HCT116 (cell line): ENCODE results near the gene ETS1. TPM values are rescaled to one million over a fixed set of nuclear protein-coding genes. Genes with fewer than 3 reads are reported as not detected.

Source experiments
- ATAC-seq: fragments of 200-7000 bp; cut with Tn5 transposase; 2 replicates; pipeline ENCODE4 v1.9.1; 2020; ENCODE audit warnings: mild to moderate bottlenecking, moderate library complexity
- BruUV-seq: library from RNA; stranded (reverse); fragments of 400-500 nt; replicated peaks from 2 replicates; lab custom pipeline; 2021; lab: Mats Ljungman, UMichigan
- CTCF ChIA-PET: fragments of 300-600 bp; sonication (Branson Sonifier 250); formaldehyde crosslinking; loops from one replicate; lab custom pipeline; 2021; ENCODE audit warnings: antibody characterized with exemption; lab: Charles Lee
- POLR2A ChIA-PET: fragments of 300-600, 350-600 bp; sonication (Branson Sonifier 250); formaldehyde crosslinking; loops from one replicate; lab custom pipeline; 2021; ENCODE audit warnings: antibody characterized with exemption; lab: Charles Lee
- RAD21 ChIA-PET, 2 experiments: fragments of 300-600 bp; sonication (Branson Sonifier 250); formaldehyde crosslinking; loops; one replicate each; lab custom pipeline; 2023; ENCODE audit warnings: low total read pairs in 2 of 2; ENCODE audit not compliant: uncharacterized antibody in 2 of 2, unreplicated experiment in 2 of 2, low non-redundant PET in 1 of 2; lab: Charles Lee
- DNase-seq: peaks from one replicate; pipeline ENCODE4 v3.0.0-alpha.2; 2010; ENCODE audit warnings: low read depth, low spot score
- H2AFZ ChIP-seq: fragments of 200-600 bp; shearing (Covaris generic), sonication (generic); 2 replicates; pipeline ENCODE4 v1.6.1; 2017; ENCODE audit warnings: low read depth, mixed run types, mixed read lengths, antibody characterized with exemption, low read length; ENCODE audit not compliant: poor library complexity, severe bottlenecking
- H3K27ac ChIP-seq: 2 replicates; pipeline ENCODE4 v1.5.1; 2012; ENCODE audit warnings: low read depth, low read length
- H3K27me3 ChIP-seq: fragments of 200-600 bp; sonication (generic); 2 replicates; pipeline ENCODE4 v1.6.1; 2016; ENCODE audit warnings: mixed run types, low read length, mixed read lengths; ENCODE audit not compliant: insufficient read depth
- H3K36me3 ChIP-seq, 2 experiments: fragments of 200-500 bp in 1 of 2; fragments of 200-600 bp in 1 of 2; sonication (Bioruptor generic) in 1 of 2; sonication (generic) in 1 of 2; 2 replicates each; pipeline versions ENCODE4 v1.5.1 to v1.6.1; 2014 to 2016; ENCODE audit warnings: low read length in 2 of 2, inconsistent platforms in 1 of 2, mixed read lengths in 1 of 2, mixed run types in 1 of 2; ENCODE audit not compliant: insufficient read depth in 2 of 2, control insufficient read depth in 1 of 2
- H3K4me1 ChIP-seq, 2 experiments: fragments of 200-600 bp in 1 of 2; sonication (generic) in 1 of 2; 2 replicates each; pipeline versions ENCODE4 v1.5.1 to v1.6.1; 2012 to 2017; ENCODE audit warnings: low read length in 2 of 2, inconsistent platforms in 1 of 2, mild to moderate bottlenecking in 1 of 2, mixed read lengths in 1 of 2, mixed run types in 1 of 2, moderate library complexity in 1 of 2; ENCODE audit not compliant: insufficient read depth in 2 of 2, control insufficient read depth in 1 of 2
- H3K4me2 ChIP-seq: fragments of 200-600 bp; sonication (generic); 2 replicates; pipeline ENCODE4 v1.6.1; 2017; ENCODE audit warnings: mixed run types, low read length, mixed read lengths
- H3K4me3 ChIP-seq, 2 experiments: fragments of 200-600 bp in 1 of 2; sonication (generic) in 1 of 2; replicated peaks in 1 of 2; 2 replicates each; pipeline ENCODE4 v1.5.1; 2011 to 2016; ENCODE audit warnings: low read length in 2 of 2, control low read depth in 1 of 2, low read depth in 1 of 2, mild to moderate bottlenecking in 1 of 2, mixed read lengths in 1 of 2, mixed run types in 1 of 2
- H3K79me2 ChIP-seq: fragments of 200-600 bp; sonication (generic); 2 replicates; pipeline ENCODE4 v1.6.1; 2017; ENCODE audit warnings: mild to moderate bottlenecking, mixed run types, low read length, moderate library complexity, mixed read lengths; ENCODE audit not compliant: insufficient read depth
- H3K9ac ChIP-seq: fragments of 200-600 bp; sonication (generic); 2 replicates; pipeline ENCODE4 v1.6.1; 2016; ENCODE audit warnings: low read length, mixed read lengths
- H3K9me2 ChIP-seq: fragments of 200-600 bp; sonication (generic), shearing (Covaris generic); 2 replicates; pipeline ENCODE4 v1.6.1; 2017; ENCODE audit warnings: mixed run types, mild to moderate bottlenecking, moderate library complexity; ENCODE audit not compliant: insufficient read depth
- H3K9me3 ChIP-seq, 2 experiments: fragments of 200-500 bp in 1 of 2; fragments of 200-600 bp in 1 of 2; sonication (Bioruptor generic) in 1 of 2; sonication (generic) in 1 of 2; 2 replicates each; pipeline ENCODE4 v1.6.1; 2014 to 2017; ENCODE audit warnings: low read length in 2 of 2, mixed read lengths in 2 of 2, inconsistent platforms in 1 of 2, low read depth in 1 of 2, mild to moderate bottlenecking in 1 of 2, mixed run types in 1 of 2, moderate library complexity in 1 of 2; ENCODE audit not compliant: control insufficient read depth in 1 of 2, insufficient read depth in 1 of 2
- H4K20me1 ChIP-seq: fragments of 200-600 bp; sonication (generic), shearing (Covaris generic); 2 replicates; pipeline ENCODE4 v1.6.1; 2017; ENCODE audit warnings: mixed run types, mild to moderate bottlenecking, moderate library complexity; ENCODE audit not compliant: insufficient read depth
- CEBPB ChIP-seq: IDR thresholded peaks from 2 replicates; pipeline ENCODE4 v1.6.1; 2012; ENCODE audit warnings: low read depth
- EZH2 ChIP-seq: fragments of 200-600 bp; sonication (generic); IDR thresholded peaks from 2 replicates; pipeline ENCODE4 v1.6.1; 2017; ENCODE audit warnings: antibody characterized with exemption, mixed run types
- SIN3A ChIP-seq: IDR thresholded peaks from 2 replicates; pipeline ENCODE4 v1.6.1; 2012; ENCODE audit warnings: low read depth
- SP1 ChIP-seq: IDR thresholded peaks from 2 replicates; pipeline ENCODE4 v1.6.1; 2012; ENCODE audit warnings: low read depth
- TCF7L2 ChIP-seq: IDR thresholded peaks from 2 replicates; pipeline ENCODE4 v1.7.0; 2011; ENCODE audit warnings: borderline replicate concordance, inconsistent platforms; ENCODE audit not compliant: insufficient read depth, insufficient read length; ENCODE audit errors: extremely low read depth
- intact Hi-C: fragments of 100-400 bp; cut with micrococcal nuclease; formaldehyde crosslinking; loops from 2 replicates; pipeline ENCODE4 v1.10.0; 2022
- total RNA-seq: library from RNA; stranded (reverse); gene quantifications from one replicate; pipeline ENCODE4 v1.2.1, GENCODE V29; 2021; ENCODE audit not compliant: unreplicated experiment
- TF ChIP-seq, protein P1 (sequence below): IDR thresholded peaks from 2 replicates; pipeline ENCODE4 v1.6.1; 2012; ENCODE audit warnings: low read depth
- TF ChIP-seq, protein P2 (sequence below): IDR thresholded peaks from 2 replicates; pipeline ENCODE4 v1.6.1; 2011; ENCODE audit warnings: mild to moderate bottlenecking, low read length, moderate library complexity; ENCODE audit not compliant: insufficient replicate concordance; ENCODE audit errors: extremely low read depth
- TF ChIP-seq, protein P3 (sequence below): IDR thresholded peaks from 2 replicates; pipeline ENCODE4 v1.6.1; 2012
- TF ChIP-seq, protein P4 (sequence below), 3 experiments: fragments of 200-600 bp in 1 of 3; sonication (generic) in 1 of 3; IDR thresholded peaks in 2 of 3; conservative IDR thresholded peaks in 1 of 3; 2 replicates each; pipeline ENCODE4 v1.5.1; 2012 to 2017; ENCODE audit warnings: low read depth in 2 of 3, low read length in 2 of 3, antibody characterized with exemption in 1 of 3, borderline replicate concordance in 1 of 3, control low read depth in 1 of 3, mild to moderate bottlenecking in 1 of 3, mixed read lengths in 1 of 3, mixed run types in 1 of 3, moderate library complexity in 1 of 3; ENCODE audit not compliant: insufficient read depth in 1 of 3

ETS1 gene
- total RNA-seq, 1 experiment from 2014 or later = 9.2 TPM

DNA sequence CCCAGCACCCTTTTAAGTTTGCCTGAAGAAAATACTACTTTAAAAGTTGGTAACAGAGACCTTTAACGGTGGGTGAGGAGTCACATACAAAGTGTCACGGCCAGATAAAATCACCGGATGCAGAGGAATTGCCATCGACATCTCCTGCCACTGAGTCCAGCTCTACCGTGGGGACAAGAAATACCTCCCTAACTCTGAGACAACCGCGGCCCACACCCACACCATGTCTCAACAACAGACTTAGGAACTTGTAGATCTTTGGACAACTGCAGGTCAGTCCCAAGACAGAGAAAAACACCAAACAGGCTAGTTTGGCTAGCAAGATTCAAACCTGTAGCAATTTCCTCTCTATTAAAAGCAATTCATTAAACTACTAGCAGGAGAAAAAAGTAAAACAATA is 669 bp downstream of the ETS1 start:
- TF ChIP-seq EZH2 = no peak
- TF ChIP-seq, protein P1, sequence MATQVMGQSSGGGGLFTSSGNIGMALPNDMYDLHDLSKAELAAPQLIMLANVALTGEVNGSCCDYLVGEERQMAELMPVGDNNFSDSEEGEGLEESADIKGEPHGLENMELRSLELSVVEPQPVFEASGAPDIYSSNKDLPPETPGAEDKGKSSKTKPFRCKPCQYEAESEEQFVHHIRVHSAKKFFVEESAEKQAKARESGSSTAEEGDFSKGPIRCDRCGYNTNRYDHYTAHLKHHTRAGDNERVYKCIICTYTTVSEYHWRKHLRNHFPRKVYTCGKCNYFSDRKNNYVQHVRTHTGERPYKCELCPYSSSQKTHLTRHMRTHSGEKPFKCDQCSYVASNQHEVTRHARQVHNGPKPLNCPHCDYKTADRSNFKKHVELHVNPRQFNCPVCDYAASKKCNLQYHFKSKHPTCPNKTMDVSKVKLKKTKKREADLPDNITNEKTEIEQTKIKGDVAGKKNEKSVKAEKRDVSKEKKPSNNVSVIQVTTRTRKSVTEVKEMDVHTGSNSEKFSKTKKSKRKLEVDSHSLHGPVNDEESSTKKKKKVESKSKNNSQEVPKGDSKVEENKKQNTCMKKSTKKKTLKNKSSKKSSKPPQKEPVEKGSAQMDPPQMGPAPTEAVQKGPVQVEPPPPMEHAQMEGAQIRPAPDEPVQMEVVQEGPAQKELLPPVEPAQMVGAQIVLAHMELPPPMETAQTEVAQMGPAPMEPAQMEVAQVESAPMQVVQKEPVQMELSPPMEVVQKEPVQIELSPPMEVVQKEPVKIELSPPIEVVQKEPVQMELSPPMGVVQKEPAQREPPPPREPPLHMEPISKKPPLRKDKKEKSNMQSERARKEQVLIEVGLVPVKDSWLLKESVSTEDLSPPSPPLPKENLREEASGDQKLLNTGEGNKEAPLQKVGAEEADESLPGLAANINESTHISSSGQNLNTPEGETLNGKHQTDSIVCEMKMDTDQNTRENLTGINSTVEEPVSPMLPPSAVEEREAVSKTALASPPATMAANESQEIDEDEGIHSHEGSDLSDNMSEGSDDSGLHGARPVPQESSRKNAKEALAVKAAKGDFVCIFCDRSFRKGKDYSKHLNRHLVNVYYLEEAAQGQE = no peak
- TF ChIP-seq CEBPB = no peak
- TF ChIP-seq, protein P2, sequence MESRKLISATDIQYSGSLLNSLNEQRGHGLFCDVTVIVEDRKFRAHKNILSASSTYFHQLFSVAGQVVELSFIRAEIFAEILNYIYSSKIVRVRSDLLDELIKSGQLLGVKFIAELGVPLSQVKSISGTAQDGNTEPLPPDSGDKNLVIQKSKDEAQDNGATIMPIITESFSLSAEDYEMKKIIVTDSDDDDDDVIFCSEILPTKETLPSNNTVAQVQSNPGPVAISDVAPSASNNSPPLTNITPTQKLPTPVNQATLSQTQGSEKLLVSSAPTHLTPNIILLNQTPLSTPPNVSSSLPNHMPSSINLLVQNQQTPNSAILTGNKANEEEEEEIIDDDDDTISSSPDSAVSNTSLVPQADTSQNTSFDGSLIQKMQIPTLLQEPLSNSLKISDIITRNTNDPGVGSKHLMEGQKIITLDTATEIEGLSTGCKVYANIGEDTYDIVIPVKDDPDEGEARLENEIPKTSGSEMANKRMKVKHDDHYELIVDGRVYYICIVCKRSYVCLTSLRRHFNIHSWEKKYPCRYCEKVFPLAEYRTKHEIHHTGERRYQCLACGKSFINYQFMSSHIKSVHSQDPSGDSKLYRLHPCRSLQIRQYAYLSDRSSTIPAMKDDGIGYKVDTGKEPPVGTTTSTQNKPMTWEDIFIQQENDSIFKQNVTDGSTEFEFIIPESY = no peak
- TF ChIP-seq TCF7L2 = no peak
- TF ChIP-seq, protein P3, sequence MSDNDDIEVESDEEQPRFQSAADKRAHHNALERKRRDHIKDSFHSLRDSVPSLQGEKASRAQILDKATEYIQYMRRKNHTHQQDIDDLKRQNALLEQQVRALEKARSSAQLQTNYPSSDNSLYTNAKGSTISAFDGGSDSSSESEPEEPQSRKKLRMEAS = no peak
- no peak for TF ChIP-seq SIN3A
- no peak for TF ChIP-seq SP1
- TF ChIP-seq, protein P4, sequence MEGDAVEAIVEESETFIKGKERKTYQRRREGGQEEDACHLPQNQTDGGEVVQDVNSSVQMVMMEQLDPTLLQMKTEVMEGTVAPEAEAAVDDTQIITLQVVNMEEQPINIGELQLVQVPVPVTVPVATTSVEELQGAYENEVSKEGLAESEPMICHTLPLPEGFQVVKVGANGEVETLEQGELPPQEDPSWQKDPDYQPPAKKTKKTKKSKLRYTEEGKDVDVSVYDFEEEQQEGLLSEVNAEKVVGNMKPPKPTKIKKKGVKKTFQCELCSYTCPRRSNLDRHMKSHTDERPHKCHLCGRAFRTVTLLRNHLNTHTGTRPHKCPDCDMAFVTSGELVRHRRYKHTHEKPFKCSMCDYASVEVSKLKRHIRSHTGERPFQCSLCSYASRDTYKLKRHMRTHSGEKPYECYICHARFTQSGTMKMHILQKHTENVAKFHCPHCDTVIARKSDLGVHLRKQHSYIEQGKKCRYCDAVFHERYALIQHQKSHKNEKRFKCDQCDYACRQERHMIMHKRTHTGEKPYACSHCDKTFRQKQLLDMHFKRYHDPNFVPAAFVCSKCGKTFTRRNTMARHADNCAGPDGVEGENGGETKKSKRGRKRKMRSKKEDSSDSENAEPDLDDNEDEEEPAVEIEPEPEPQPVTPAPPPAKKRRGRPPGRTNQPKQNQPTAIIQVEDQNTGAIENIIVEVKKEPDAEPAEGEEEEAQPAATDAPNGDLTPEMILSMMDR (IDR thresholded peaks at IDR 0.05 in 2 of 3, conservative IDR thresholded peaks at IDR 0.05 in 1 of 3; ENCODE audit: borderline replicate concordance in 1 of 3, insufficient read depth in 1 of 3, low read depth in 2 of 3, low read length in 2 of 3) = no peak
- intact Hi-C loops = loop anchor here (1.0 kb wide), 1 partner anchor 229 kb away; no protein-coding TSS in a partner anchor
- H3K4me1 ChIP-seq = no peaks in the 10 kb centered on the region
- RAD21 ChIA-PET = no interaction called here
- DNase-seq (no peak), ATAC-seq (no peak)
- CTCF ChIA-PET = no interaction called here
- H3K4me2 ChIP-seq = no peak overlapping the region
- BruUV-seq = no TSS peak
- no peak overlapping the region for H3K9ac ChIP-seq
- no peaks in the 10 kb centered on the region for H3K9me3 ChIP-seq
- H3K9me2 ChIP-seq = no peaks in the 10 kb centered on the region
- no peak overlapping the region for H2AFZ ChIP-seq
- POLR2A ChIA-PET = no interaction called here
- peaks cover 95% of the 10 kb centered on the region for H3K27me3 ChIP-seq
- H3K4me3 ChIP-seq = no peak overlapping the region
- no peak overlapping the region for H3K27ac ChIP-seq
- H3K79me2 ChIP-seq = no peaks in the 10 kb centered on the region
- H4K20me1 ChIP-seq = no peaks in the 10 kb centered on the region
- H3K36me3 ChIP-seq = no peaks in the 10 kb centered on the region
